Measurements from ENCODE around the gene SNX6. TPM values are rescaled to one million over a fixed set of nuclear protein-coding genes. Genes with fewer than 3 reads are reported as not detected.

The SNX6 gene
- polyA plus RNA-seq, 3 donors: 46.7 to 115 (median 114) TPM

GRCh38 chr14:34605461-34605860 is 24.5 kb downstream of the SNX6 start:
- Histone ChIP-seq H3K79me2 (ENCODE audit: insufficient read depth, low read length) (peaks cover 24% of the 10 kb centered on the region), H3K27ac (ENCODE audit: low read depth in 1 of 2, low read length in 2 of 2) (peak overlapping the region; percentile 56 to 92), H3K4me1 (ENCODE audit: control insufficient read depth in 1 of 2, insufficient read depth in 2 of 2, low read length in 2 of 2) (peaks cover 18 to 28% of the 10 kb centered on the region in 2 donors), H3K9me3 (replicated peaks in 1 of 2; ENCODE audit: control insufficient read depth in 1 of 2, insufficient read depth in 1 of 2, low read length in 2 of 2) (no peaks in the 10 kb centered on the region), H3K4me2 (replicated peaks; ENCODE audit: extremely low read depth, low read length, poor library complexity, severe bottlenecking) (peak overlapping the region; percentile 73), H3K4me3 (replicated peaks in 1 of 3; ENCODE audit: low read depth in 2 of 3, low read length in 3 of 3) (peak overlapping the region in 2 of 3 experiments; percentile 31 to 67), H3K36me3 (replicated peaks in 1 of 2; ENCODE audit: control insufficient read depth in 1 of 2, insufficient read depth in 2 of 2, low read length in 2 of 2) (peaks cover 64 to 81% of the 10 kb centered on the region in 2 donors), H4K20me1 (ENCODE audit: insufficient read depth, low read length) (peaks cover 10% of the 10 kb centered on the region), H2AFZ (ENCODE audit: insufficient read depth, low read depth, low read length, poor library complexity, severe bottlenecking) (peak overlapping the region; percentile 57), H3K9ac (ENCODE audit: insufficient read depth, low read length, poor library complexity, severe bottlenecking) (peak overlapping the region; percentile 50), H3K27me3 (ENCODE audit: control insufficient read depth in 2 of 2, insufficient read depth in 2 of 2, low read length in 2 of 2) (no peaks in the 10 kb centered on the region)
- DNase-seq: peak; percentile 38 to 53 (median 45)
- peak overlapping the region; percentile 67 to 86 for H3K4me3 Mint-ChIP-seq
- no peak for TF ChIP-seq CTCF (IDR thresholded peaks at IDR 0.05)
- peak overlapping the region; percentile 97 to 98 (median 98) for H3K27ac Mint-ChIP-seq
- peaks cover 17% of the 10 kb centered on the region for H3K4me1 Mint-ChIP-seq
- peaks cover 46 to 84% of the 10 kb centered on the region in 2 donors for H3K36me3 Mint-ChIP-seq
- H3K27me3 Mint-ChIP-seq (ENCODE audit: low read depth in 3 of 3): peaks cover 0 to 2% (median 0%) of the 10 kb centered on the region in 3 donors
- H3K9me3 Mint-ChIP-seq: peaks cover 0 to 2% (median 0%) of the 10 kb centered on the region in 7 donors
- intact Hi-C loops (cut with micrococcal nuclease): loop anchor here in 1 of 2 donors (10.0 kb wide), 1 partner anchor 519 kb away; the partner anchor contains the start of genes PPP2R3C and PRORP
- no CpG with 5 or more reads among the region's 2 CpGs for WGBS (ENCODE audit: insufficient coverage)

- Histone ChIP-seq H3K27ac (ENCODE audit: low read depth in 1 of 2, low read length in 2 of 2) (peak overlapping the region in 1 of 2 donors; percentile 92), H3K4me2 (replicated peaks; ENCODE audit: extremely low read depth, low read length, poor library complexity, severe bottlenecking) (peak overlapping the region; percentile 73), H3K4me1 (ENCODE audit: control insufficient read depth in 1 of 2, insufficient read depth in 2 of 2, low read length in 2 of 2) (peaks cover 18 to 28% of the 10 kb centered on the region in 2 donors), H4K20me1 (ENCODE audit: insufficient read depth, low read length) (peaks cover 5% of the 10 kb centered on the region), H3K79me2 (ENCODE audit: insufficient read depth, low read length) (peaks cover 20% of the 10 kb centered on the region), H3K9ac (ENCODE audit: insufficient read depth, low read length, poor library complexity, severe bottlenecking) (peak overlapping the region; percentile 50), H3K4me3 (replicated peaks in 1 of 3; ENCODE audit: low read depth in 2 of 3, low read length in 3 of 3) (peak overlapping the region in 2 of 3 experiments; percentile 31 to 67), H3K9me3 (replicated peaks in 1 of 2; ENCODE audit: control insufficient read depth in 1 of 2, insufficient read depth in 1 of 2, low read length in 2 of 2) (no peaks in the 10 kb centered on the region), H2AFZ (ENCODE audit: insufficient read depth, low read depth, low read length, poor library complexity, severe bottlenecking) (peak overlapping the region; percentile 57), H3K36me3 (replicated peaks in 1 of 2; ENCODE audit: control insufficient read depth in 1 of 2, insufficient read depth in 2 of 2, low read length in 2 of 2) (peaks cover 68 to 83% of the 10 kb centered on the region in 2 donors), H3K27me3 (ENCODE audit: control insufficient read depth in 2 of 2, insufficient read depth in 2 of 2, low read length in 2 of 2) (no peaks in the 10 kb centered on the region)
- Mint-ChIP-seq H3K36me3 (peaks cover 50 to 86% of the 10 kb centered on the region in 2 donors), H3K4me1 (peaks cover 17% of the 10 kb centered on the region), H3K27ac (peak overlapping the region; percentile 97 to 98 (median 98)), H3K9me3 (peaks cover 0 to 2% (median 0%) of the 10 kb centered on the region in 7 donors), H3K27me3 (ENCODE audit: low read depth in 3 of 3) (peaks cover 0 to 2% (median 0%) of the 10 kb centered on the region in 3 donors), H3K4me3 (peak overlapping the region; percentile 67 to 86)
- WGBS (ENCODE audit: insufficient coverage): no CpG with 5 or more reads among the region's 1 CpG
- peak; percentile 57 to 67 (median 60) for DNase-seq
- TF ChIP-seq CTCF (IDR thresholded peaks at IDR 0.05): no peak
- intact Hi-C loops (cut with micrococcal nuclease): loop anchor here in 1 of 2 donors (10.0 kb wide), 1 partner anchor 520 kb away; the partner anchor contains the start of genes PPP2R3C and PRORP
Observed at GRCh38 chr14:34604995-34605394, 25.0 kb downstream of the SNX6 start.
